HG03064 (cell line): Measurements from ENCODE around the gene IGFBP7.
"Not testable (repeated sequence)": the region's sequence is repeated elsewhere in the genome, so short reads cannot be mapped to it uniquely, and the experiment has no call there.

Experiments used
- ATAC-seq: cut with Tn5 transposase; IDR thresholded peaks from one replicate; pipeline ENCODE4 v1.9.1; 2021; ENCODE audit warnings: low read depth; ENCODE audit not compliant: unreplicated experiment

The IGFBP7 gene

GRCh38 chr4:57076646-57077045 lies 33.5 kb downstream of the IGFBP7 start:
- ATAC-seq: no peak

GRCh38 chr4:57075367-57075766 lies 34.8 kb downstream of the IGFBP7 start:
- no peak for ATAC-seq

- no peak for ATAC-seq
Measured at GRCh38 chr4:57074744-57075143, 35.4 kb downstream of the IGFBP7 start.

GRCh38 chr4:57073559-57073958 lies 36.6 kb downstream of the IGFBP7 start:
- no peak for ATAC-seq

GRCh38 chr4:57071326-57071725 lies 38.9 kb downstream of the IGFBP7 start:
- no peak for ATAC-seq

GRCh38 chr4:57070461-57070860 lies 39.7 kb downstream of the IGFBP7 start:
- no peak for ATAC-seq

- no peak for ATAC-seq
Measured at GRCh38 chr4:57068237-57068981, 41.8 kb downstream of the IGFBP7 start.

- no peak for ATAC-seq
Measured at GRCh38 chr4:57065730-57066482, 44.3 kb downstream of the IGFBP7 start.

GRCh38 chr4:57064811-57065711 lies 45.1 kb downstream of the IGFBP7 start:
- ATAC-seq: no peak

- no peak for ATAC-seq
Measured at GRCh38 chr4:57064120-57064519, 46.1 kb downstream of the IGFBP7 start.

- no peak for ATAC-seq
Measured at GRCh38 chr4:57063518-57063917, 46.7 kb downstream of the IGFBP7 start.

GRCh38 chr4:57061395-57061794 lies 48.8 kb downstream of the IGFBP7 start:
- no peak for ATAC-seq

- not testable (repeated sequence) for ATAC-seq
Measured at GRCh38 chr4:57060717-57061067, 49.5 kb downstream of the IGFBP7 start.

GRCh38 chr4:57059890-57060716 lies 50.1 kb downstream of the IGFBP7 start:
- no peak for ATAC-seq

- no peak for ATAC-seq
Measured at GRCh38 chr4:57055886-57056285, 54.3 kb downstream of the IGFBP7 start.

GRCh38 chr4:57053508-57053907 lies 56.7 kb downstream of the IGFBP7 start:
- no peak for ATAC-seq

- no peak for ATAC-seq
Measured at GRCh38 chr4:57051524-57051923, 58.7 kb downstream of the IGFBP7 start.

GRCh38 chr4:57051095-57051494 lies 59.1 kb downstream of the IGFBP7 start:
- ATAC-seq: no peak

GRCh38 chr4:57048590-57049304 lies 61.4 kb downstream of the IGFBP7 start:
- no peak for ATAC-seq

- not testable (repeated sequence) for ATAC-seq
Measured at GRCh38 chr4:57047046-57047445, 63.1 kb downstream of the IGFBP7 start.
